ENCODE data around the gene CTSO.
"Not testable (repeated sequence)": the region's sequence is repeated elsewhere in the genome, so short reads cannot be mapped to it uniquely, and the experiment has no call there.

The CTSO gene

GRCh38 chr4:155904331-155904730 lies 49.3 kb downstream of the CTSO start:
- DNase-seq, result no peak

GRCh38 chr4:155903453-155903852 lies 50.2 kb downstream of the CTSO start, which contains the start of gene TDO2:
TDO2 (plus strand) TSS chr4:155903696; CDS start chr4:155903759, 63 bp downstream.
- no peak for DNase-seq

- no peak for DNase-seq
Measured at GRCh38 chr4:155901013-155901412, 52.7 kb downstream of the CTSO start.

GRCh38 chr4:155900381-155900780 lies 53.3 kb downstream of the CTSO start:
- no peak for DNase-seq

- DNase-seq, result no peak
Measured at GRCh38 chr4:155899891-155900290, 53.8 kb downstream of the CTSO start.

GRCh38 chr4:155898371-155898770 lies 55.3 kb downstream of the CTSO start:
- DNase-seq, result not testable (repeated sequence)

- DNase-seq, result no peak
Measured at GRCh38 chr4:155891058-155891457, 62.6 kb downstream of the CTSO start.

GRCh38 chr4:155889946-155890345 lies 63.7 kb downstream of the CTSO start:
- DNase-seq, result no peak

- no peak for DNase-seq
Measured at GRCh38 chr4:155889031-155889793, 64.5 kb downstream of the CTSO start.

- no peak for DNase-seq
Measured at GRCh38 chr4:155887847-155888570, 65.7 kb downstream of the CTSO start.

GRCh38 chr4:155887045-155887444 lies 66.6 kb downstream of the CTSO start:
- DNase-seq, result no peak

- no peak for DNase-seq
Measured at GRCh38 chr4:155885666-155886065, 68.0 kb downstream of the CTSO start.

- DNase-seq, result no peak
Measured at GRCh38 chr4:155883895-155884294, 69.8 kb downstream of the CTSO start.

- no peak for DNase-seq
Measured at GRCh38 chr4:155881555-155881954, 72.1 kb downstream of the CTSO start.

- no peak for DNase-seq
Measured at GRCh38 chr4:155879767-155880166, 73.9 kb downstream of the CTSO start.

- DNase-seq, result no peak
Measured at GRCh38 chr4:155878611-155879010, 75.1 kb downstream of the CTSO start.

- DNase-seq, result no peak
Measured at GRCh38 chr4:155877971-155878370, 75.7 kb downstream of the CTSO start.

- no peak for DNase-seq
Measured at GRCh38 chr4:155875878-155876277, 77.8 kb downstream of the CTSO start.

All from CD4-positive, alpha-beta T cell treated with Interferon alpha-2 for 1 hour (primary cell).